Measurements from ENCODE around the gene MPZL3.

The MPZL3 gene

GRCh38 chr11:118231461-118231860, 20.7 kb downstream of the MPZL3 start:
- DNase-seq: no peak

- DNase-seq: no peak
These were observed 22.1 kb downstream of the MPZL3 start for GRCh38 chr11:118230088-118230487.

GRCh38 chr11:118229274-118229847, 22.8 kb downstream of the MPZL3 start:
- DNase-seq: no peak

- DNase-seq: no peak
These were observed 24.0 kb downstream of the MPZL3 start for GRCh38 chr11:118227865-118228785.

- DNase-seq: no peak
These were observed 25.4 kb downstream of the MPZL3 start for GRCh38 chr11:118226781-118227180.

GRCh38 chr11:118226296-118226695, 25.9 kb downstream of the MPZL3 start:
- no peak for DNase-seq

GRCh38 chr11:118224511-118225188, 27.5 kb downstream of the MPZL3 start, which contains the start of gene JAML:
Gene JAML, minus strand, starts transcription at chr11:118225011. Its CDS starts 10,145 bp downstream, at chr11:118214866.
- no peak for DNase-seq

GRCh38 chr11:118223992-118224391, 28.2 kb downstream of the MPZL3 start:
- no peak for DNase-seq

GRCh38 chr11:118223570-118223969, 28.6 kb downstream of the MPZL3 start:
- no peak for DNase-seq

GRCh38 chr11:118222437-118222836, 29.7 kb downstream of the MPZL3 start:
- DNase-seq: no peak

GRCh38 chr11:118221419-118221818, 30.7 kb downstream of the MPZL3 start:
- no peak for DNase-seq

- no peak for DNase-seq
These were observed 32.4 kb downstream of the MPZL3 start for GRCh38 chr11:118219732-118220131.

GRCh38 chr11:118219244-118219643, 32.9 kb downstream of the MPZL3 start:
- DNase-seq: no peak

- no peak for DNase-seq
These were observed 34.6 kb downstream of the MPZL3 start for GRCh38 chr11:118217575-118217974.

GRCh38 chr11:118216621-118217481, 35.3 kb downstream of the MPZL3 start:
- no peak for DNase-seq

GRCh38 chr11:118215765-118216164, 36.4 kb downstream of the MPZL3 start:
- DNase-seq: no peak

GRCh38 chr11:118215262-118215661, 36.9 kb downstream of the MPZL3 start:
- DNase-seq: no peak

GRCh38 chr11:118214210-118214914, 37.8 kb downstream of the MPZL3 start:
- no peak for DNase-seq

- DNase-seq: no peak
These were observed 38.4 kb downstream of the MPZL3 start for GRCh38 chr11:118213781-118214180.

- DNase-seq: no peak
These were observed 39.0 kb downstream of the MPZL3 start for GRCh38 chr11:118213201-118213600.

GRCh38 chr11:118212781-118213191, 39.4 kb downstream of the MPZL3 start:
- no peak for DNase-seq

GRCh38 chr11:118212131-118212725, 39.9 kb downstream of the MPZL3 start:
- DNase-seq: no peak

All from amniotic stem cell (primary cell).